Measurements from ENCODE around the gene SORCS2.
"Not testable (repeated sequence)": the region's sequence is repeated elsewhere in the genome, so short reads cannot be mapped to it uniquely, and the experiment has no call there.

The SORCS2 gene

DNA sequence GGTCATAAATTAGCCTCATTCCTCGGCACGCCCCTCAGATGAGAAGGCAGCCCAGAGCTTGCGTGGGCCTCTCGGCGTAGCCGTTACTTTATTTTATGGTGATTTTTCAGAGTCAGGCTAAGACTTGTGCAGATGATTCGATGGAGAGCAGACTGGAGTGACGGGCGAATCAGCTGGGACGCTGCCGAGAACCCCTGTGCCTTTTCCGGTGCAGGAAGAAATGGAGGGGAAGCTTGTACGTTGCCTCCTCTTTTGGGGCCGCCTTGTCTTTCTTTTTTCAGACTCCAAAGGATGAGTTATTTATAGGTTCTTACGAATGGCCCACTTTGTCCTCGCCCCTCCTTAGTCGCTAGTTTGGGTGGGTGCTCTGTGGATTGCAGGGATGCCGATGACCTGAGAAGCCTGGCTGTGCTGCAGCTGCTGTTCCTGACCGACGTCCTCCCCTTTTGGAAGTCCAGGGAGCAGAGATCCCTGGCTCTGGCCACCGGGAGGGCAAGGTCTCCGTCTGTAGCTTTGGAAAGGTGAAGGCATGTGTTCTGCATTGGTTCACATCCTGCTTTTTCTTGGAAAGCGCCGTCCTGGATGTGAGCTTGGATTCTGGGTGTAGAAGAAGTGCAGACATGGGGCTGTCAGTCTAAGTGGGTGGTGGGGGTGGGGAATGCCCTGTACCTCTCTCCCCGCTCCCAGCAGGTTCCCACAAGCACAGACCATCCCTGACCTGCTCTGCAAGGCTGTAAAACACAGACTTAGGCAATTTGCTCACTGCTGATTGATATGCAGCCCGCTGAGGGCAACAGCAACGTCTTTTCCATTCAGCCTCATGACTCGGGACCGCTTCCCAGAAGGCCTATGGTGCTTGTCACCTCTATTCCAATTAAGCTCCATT is 9.3 kb downstream of the SORCS2 start:
- no peak for DNase-seq

DNA sequence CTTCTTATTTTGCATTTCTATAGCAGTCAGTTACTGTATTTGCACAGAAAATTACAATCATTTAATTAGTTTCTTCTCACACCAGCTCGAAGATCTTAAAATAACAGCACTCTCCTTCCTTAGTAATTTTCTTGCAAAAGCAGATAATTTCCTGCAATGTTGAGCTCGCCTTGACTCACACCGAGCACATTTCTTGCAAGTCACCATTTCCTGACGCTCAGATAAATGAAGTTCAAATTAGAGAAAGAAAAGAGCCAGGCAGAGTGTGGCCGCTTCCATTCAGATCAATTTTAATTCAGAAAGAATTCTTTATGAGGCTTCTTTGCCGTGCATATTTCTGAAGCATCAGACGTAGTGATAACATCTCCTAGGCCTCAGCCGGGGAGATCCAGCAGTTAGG is 10.1 kb downstream of the SORCS2 start:
- no peak for DNase-seq

DNA sequence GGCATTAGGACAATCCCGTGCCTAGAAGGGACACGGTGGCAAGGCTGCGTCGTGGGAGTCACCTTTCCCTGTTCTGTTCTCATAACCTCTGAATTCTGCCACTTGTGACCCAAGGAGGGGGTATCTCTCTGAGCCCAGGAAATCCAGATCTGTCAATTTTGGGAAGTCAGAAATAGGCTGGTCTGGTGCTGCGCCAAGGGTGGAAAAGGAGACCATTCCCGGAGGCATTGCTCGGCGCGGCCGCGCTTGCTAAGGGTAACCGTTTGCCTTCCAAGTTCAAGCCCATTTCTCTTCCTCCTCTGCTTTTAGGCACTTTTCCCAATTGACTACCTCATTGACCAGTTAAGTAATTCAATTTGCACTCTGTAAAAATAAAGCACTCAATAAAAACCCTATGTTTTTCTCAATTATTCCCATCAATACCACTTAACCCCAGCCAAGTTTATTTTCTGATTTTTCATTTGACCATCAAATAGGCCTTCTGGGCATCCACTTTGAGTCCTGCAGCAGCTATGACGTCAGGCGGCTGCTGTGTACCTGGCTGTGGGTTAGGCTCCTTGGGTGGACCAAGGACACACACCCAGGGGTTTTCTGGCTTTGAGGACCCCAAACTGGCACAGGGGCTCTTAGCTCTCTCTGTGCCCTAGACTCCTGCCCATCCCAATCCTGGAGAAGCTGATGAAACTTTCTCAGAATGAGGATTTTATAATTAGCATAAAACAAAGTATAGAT is 12.5 kb downstream of the SORCS2 start:
- DNase-seq = no peak

DNA sequence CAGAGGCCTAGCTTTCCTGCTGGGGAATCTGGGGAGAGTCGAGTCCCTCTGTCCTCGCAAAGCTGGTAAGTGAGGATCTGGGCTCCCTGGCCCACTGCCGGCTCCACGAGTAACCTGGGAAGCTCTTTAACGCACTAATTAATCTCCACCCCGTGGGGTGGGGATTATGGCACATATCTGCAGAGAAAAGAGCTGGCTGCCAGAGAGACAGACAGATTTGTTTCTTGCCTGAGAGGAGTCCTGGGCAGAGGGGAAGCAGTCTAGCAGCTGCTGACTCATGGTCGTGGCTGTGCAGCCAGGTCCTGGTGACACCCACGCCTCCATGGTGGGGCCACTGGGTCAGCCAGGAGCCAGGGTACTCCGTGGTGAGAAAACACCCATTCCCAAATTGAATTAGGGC is 14.0 kb downstream of the SORCS2 start:
- DNase-seq = no peak

DNA sequence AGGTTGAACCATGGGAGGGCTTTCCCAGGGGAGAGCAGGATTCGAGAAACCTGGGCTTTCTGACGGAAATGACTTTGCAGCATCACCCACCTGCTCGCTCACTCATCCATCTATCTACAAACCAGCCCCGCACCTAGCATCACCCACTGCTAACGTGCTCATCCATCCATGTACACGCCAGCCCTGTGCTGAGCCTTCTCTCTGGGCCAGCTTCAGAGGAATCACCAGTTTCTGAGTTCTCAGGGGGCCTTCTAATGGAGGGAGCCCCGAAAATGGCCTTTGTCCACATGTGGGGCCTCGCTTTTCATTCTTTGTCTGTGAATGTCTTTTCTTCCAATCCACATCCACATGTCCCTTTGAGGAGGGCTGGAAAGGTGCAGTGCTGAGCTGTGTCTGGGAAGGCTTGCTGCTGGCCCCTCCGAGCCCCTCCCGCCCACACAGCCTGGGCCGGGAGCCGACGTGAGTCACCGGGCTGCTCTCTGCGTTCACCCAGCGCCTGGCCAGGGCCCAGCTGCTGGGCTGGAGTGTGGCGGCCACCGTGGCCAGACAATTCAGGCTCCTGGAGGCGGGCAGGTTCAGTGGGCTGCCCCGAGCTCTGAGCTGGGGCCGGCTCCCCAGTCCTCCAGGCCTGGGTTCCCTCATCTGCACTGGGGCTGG is 14.7 kb downstream of the SORCS2 start:
- peak; percentile 41 to 60 for DNase-seq

DNA sequence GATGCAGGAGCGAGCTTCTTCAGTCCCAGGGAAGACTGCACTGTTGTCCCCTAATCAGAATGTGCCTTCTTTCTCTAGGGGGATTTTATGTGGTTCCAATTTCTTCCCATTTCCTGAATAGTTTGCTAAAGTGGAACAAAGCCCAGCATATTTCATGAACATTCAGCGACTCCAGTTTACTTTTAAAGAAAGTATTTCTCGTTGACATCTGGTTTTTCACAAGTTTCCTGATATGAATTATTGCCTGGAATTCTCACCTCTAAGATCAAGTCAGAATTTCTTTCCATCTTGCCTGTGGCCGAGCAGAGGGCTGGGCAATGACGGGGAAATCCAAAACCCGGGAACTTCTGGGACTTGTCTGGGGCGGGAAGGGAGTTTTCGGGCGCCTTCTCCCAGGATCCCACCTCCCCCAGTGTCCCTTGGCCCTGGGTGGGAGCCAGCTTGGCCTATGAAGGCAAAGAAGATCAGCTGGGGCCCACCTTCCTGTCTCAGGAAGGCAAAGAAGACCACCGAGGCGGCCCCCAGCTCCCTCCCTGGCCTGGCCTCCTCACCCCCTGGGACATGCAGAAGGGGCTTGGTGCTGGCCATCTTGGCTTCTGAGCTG is 15.4 kb downstream of the SORCS2 start:
- DNase-seq = no peak

DNA sequence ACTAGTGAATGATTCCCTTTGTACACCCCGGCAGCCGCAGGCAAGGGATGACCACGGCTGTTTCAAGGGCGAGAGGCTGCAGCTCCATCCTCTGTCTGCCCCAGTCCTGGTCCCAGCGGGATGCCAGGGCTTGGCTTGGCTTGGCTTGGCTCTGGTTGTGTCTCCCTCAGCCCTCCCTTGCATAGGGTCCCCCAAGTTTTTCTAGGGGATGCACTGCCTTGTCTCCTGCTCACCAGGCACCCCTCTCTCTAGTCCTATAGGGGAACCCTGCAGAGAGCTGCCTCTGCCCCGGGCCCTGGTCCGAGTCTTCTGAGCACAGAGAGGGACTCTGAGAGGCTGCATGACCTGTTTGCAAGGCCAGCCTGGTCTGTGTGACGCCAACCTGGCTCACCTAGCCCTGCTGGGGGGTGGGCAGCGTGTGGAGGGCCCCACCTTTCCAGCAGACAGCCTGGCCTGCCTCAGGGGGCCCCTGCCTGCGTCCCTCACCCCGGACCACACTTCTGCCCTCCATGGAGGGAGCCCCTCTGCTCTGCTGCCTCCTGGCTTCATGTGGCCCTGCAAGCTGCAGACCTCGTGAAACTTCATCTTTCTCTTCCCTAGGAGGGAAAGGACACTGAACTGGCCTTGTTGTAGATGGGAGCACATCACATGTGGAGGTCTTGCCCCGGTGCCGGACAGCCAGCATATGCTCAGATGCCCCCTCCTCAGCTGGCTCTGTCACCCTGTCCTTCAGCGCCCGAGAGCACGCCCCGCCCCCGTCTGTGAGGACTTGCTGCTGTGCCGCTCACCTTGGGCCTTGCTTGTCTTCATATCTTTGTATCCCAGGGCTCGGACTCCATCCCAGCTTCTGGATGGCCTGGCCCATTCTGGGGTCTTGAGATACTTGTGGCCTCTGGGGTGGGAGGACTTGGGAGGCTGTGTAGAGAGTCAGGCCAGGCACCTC is 16.4 kb downstream of the SORCS2 start:
- no peak for DNase-seq

DNA sequence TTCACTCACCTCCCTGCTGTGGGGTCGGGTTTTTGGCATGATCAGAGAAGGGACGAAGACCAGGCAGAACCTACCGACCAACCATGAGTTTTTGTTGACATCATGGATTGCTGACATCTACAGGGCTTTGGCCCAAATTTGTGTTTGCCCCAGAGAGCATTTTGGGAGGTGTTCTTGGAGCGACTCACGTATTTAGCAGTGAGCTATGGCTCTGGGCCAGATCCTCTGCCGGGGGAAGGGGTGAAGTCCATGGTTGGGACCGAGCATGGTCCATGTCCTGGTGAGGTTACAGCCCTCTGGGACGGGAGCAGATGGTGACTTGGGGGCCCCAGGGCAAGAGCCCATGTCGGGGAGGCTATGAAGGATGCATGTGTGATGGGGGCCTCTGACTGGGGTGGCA is 17.4 kb downstream of the SORCS2 start:
- DNase-seq = no peak

DNA sequence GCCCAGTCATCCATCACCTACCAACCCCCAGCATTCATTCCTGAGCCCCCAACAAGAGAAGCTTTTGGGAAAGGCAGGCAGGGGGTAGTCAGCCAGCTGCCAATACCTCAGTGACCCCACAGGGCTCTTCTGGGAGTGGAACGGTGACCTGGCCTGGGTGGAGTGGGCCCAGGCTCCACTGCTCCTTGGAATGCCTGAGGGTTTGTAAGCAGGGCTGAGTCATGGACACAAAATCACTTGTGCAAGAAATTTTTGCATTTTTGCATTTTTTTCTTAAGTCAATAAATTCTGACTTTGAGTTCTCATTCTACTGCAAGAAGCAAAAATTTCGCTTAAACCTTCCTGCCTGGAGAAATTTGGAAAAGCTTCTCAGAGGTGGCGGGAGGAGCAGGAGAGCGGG is 18.5 kb downstream of the SORCS2 start:
- no peak for DNase-seq

DNA sequence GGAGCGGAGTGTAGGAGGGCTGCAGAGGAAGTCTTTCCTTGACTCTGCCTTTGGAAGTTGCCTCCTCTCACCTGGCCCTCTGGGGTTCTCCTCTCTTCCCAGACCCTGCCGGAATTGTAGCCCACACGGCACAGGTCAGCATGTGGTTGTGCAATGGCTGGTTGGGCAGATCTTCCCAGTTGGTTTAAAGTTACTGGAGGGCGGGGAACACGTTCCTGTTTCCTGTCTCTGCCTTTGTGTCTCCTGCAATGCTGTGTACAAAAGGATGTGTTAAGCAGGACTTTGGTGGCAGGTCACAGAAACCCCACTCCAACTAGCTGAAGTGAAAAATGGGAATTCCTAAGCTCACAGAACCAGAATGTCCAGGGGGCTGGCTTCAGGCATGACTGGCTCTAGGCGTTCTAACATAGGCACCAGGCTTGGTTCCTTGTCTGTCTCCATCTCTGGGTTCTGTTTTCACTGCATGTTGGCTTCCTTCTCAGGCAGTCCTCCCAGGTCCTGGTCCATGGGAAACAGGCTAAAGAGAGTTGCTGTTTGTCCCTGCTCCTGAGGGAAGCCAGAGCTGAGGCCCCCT is 19.9 kb downstream of the SORCS2 start:
- DNase-seq = no peak

DNA sequence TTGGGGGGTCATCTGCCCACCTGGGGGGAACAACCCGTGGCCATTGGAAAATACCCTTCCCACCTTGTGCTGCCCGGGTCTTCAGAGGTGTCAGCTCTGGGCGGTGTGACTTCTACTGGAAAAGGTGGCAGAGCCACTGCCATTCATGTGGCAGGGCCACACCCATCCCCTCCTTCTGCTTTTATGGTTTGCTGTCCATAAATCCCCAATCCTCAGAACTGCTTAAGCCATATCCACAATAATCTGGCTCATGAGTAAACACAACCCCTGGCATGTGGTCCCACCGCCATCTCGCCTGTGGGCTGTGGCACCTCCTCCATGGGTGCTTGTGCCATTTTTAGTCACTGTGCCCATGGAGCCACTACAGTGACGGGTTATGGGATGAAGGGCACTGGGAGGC is 20.6 kb downstream of the SORCS2 start:
- DNase-seq = no peak

DNA sequence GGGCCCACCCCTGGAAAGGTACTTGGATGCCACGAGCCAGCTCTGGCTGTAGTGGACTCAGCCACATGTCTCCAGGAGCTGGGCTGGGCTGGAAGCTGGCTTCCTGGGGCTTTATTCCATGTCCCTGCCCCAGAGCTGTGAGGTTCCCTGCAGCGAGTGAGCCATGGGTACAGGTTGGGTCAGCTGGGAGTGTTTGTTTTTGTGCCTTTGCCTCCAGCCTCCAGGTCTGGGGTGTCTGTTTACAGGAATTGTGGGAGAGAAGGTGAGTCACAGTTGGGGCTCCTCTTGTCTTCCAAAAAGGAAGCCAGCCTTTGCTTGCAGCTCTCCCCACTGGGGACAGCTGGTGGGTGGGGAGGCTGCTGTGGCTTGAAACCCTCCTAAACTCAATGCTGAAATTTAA is 21.5 kb downstream of the SORCS2 start:
- DNase-seq = no peak

DNA sequence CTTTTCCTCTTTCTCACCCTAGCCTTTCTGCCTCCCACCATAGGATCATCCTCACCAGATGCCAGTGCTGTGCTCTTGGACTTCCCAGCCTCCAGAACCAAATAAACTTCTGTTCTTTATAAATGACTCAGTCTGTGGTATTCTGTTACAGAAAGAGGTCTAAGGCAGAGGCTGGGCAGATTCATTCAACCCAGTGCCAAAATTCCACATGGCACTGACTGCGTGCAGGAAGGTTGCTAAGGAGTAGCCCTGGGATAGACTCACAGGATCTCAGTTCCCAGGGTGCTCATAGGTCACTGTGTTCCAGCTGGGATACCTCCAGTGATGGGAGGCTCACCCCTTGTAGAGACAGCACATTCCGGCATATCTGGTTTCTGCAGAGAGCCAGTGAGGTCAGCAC is 22.0 kb downstream of the SORCS2 start:
- DNase-seq = no peak

DNA sequence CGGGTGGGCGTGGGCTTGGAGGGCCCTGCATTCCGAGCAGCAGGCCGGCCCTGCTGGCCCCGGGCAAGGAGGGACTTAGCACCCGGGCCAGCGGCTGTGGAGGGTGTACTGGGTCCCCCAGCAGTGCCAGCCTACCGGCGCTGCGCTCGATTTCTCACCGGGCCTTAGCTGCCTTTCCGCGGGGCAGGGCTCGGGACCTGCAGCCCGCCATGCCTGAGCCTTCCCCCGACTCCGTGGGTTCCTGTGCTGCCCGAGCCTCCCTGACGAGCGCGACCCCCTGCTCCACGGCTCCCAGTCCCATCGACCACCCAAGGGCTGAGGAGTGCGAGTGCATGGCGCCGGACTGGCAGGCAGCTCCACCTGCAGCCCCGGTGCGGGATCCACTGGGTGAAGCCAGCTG is 22.8 kb downstream of the SORCS2 start:
- DNase-seq = not testable (repeated sequence)

DNA sequence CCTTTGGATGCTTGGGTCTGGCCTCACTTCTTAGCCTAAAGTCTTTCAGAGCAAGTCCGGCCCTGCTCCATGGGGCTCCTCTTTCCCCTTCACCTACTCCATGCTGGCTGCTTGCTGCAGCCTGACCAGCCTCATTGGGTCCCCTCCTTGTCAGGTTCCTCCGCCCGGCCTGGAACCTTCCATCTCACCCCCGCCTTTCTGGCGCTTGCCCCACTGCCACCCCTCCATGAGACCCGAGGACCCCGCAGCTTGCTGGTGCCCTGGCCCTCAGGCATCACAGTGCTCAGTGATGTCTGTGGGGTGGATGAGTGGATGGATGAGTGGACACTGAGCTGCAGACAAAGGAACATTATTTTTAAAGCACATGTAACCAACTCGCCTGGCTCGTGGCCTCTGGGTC is 24.7 kb downstream of the SORCS2 start:
- DNase-seq = no peak

DNA sequence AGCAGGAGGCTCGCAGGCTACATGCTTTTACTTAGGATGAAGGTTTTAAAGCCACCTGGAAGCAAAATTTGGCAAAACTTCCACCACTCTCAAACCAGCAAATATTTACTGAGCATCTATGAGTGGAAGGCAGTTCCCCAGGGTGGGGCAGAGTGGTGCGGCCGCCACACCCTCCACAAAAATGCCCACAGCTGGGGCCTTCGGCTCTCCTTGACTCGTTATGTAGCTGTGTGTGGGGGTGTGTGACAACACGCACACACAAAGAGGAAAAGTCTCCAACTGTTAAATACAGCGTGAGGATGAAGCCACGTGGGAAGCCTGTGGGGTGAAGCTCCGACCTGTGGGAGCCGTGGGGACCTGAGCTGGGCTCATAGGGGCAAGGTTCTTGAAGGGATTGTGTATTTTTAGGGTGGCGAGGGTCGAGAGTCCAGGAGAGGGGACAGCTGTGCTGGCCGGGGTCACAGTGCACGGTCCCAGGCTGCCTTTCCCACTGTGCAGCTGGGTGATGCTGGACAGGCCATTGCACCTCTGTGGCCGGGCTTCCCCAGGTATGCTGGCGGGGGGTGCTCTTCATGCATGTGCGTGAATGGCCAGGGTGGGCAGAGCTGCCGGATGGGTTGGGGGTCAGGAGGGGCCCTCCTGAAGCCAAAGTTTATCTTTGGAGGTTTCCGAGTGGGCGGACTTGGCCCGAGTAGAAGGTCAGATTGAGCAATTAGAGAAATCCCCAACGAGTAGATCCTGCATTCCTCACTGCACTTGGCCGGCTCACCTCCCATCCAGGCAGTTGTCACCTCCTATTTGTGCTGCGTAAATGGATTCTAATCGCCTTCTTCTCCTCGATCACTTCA is 25.4 kb downstream of the SORCS2 start:
- no peak for DNase-seq

DNA sequence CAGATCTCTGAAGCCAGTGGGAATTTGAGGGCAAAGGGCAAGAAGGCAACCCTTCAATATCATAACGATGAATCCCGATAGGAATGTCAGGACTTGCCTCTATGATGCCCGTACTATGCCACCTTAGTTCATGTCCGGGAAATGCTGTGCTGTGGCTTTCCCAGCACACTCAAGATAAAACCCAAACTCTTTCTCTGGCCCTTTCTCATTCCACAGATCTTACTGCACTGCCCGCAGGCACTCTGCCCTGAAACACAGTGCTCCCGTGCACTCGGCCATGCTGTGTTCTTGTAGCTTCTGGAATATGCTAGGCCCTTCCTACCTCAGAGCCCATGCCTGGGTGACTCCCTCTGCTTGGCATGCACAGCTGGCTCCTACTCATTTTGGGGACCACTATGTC is 26.3 kb downstream of the SORCS2 start:
- no peak for DNase-seq

DNA sequence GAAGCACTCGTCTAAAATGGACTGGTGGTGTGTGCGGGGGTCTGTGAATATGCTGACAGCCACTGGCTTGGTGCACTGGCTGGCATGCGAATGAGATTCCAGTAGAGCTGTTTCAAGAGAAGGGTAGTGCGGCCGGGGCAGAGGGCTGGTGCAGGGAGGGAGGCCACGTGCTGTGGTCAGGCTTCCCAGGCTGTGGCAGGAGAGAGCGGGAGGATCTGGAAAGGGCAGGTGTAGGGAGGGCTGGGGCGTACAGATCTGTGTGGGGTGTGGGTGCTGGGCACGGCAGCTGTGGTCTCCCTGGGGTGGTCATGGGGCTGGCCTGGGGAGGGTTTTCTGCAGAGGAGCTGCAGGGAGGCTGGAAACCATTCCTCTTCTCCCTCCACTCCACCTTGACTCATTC is 30.2 kb downstream of the SORCS2 start:
- no peak for DNase-seq

DNA sequence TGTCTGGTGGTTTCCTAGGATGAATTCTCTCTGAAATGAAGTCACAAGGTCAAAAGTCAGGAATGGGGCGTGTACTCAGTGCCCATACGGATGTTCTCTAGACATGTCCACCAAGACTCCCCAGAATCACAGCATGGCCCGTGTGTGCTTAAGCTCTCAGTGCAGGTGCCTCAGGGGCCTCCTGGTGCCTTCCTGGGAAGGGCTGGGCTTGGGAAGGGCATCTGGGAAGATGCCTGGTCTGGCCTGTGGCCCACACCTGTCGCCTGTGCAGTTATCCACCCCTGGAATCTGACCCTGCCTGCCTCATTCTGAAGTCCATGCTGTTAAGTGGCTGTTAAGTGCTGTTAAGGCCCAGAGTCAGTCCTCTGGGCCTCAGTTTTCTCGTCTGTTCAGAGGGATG is 31.2 kb downstream of the SORCS2 start:
- no peak for DNase-seq

DNA sequence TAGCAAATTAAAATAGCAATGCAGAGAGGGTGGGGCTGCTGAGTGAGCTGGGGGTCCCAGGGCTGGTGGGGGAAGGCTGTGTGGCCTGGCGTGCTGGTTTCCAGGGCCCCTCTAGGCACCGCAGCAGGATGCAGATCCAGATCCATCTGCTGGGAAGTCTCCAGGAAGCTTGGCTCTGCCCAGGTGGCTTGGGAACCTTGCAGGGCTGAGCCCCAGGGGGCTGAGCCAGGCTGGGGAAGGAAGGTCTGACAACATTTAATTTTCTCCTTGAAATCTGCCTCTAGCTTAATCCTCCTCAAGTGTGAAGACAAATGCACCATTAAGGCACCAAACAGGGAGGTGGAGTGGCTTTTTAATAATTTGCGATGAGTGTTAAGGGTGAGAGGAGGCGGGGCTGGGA is 31.7 kb downstream of the SORCS2 start:
- DNase-seq = no peak
